Astrocyte (in vitro differentiated cells and primary cell): ENCODE measurements around the gene BLOC1S3. TPM values are rescaled to one million over a fixed set of nuclear protein-coding genes. Genes with fewer than 3 reads are reported as not detected.

Experiments
- DNase-seq: peaks from one replicate; pipeline ENCODE4 v3.0.0-alpha.2; 2010; ENCODE audit warnings: low read depth
- FAIRE-seq: peaks from 2 replicates; lab custom pipeline; 2011; peaks lifted over from hg19 to GRCh38; lab: Jason Lieb, UNC
- H2AFZ ChIP-seq: 2 replicates; pipeline ENCODE4 v1.6.0; 2012; ENCODE audit warnings: low read depth, low read length, inconsistent platforms
- H3K27ac ChIP-seq: 2 replicates; pipeline ENCODE4 v1.5.1; 2011; ENCODE audit warnings: low read depth, low read length, inconsistent platforms
- H3K27me3 ChIP-seq: 2 replicates; pipeline ENCODE4 v1.6.0; 2011; ENCODE audit warnings: low read length, inconsistent platforms; ENCODE audit not compliant: insufficient read depth
- H3K36me3 ChIP-seq: 2 replicates; pipeline ENCODE4 v1.5.1; 2011; ENCODE audit warnings: low read length, inconsistent platforms; ENCODE audit not compliant: insufficient read depth
- H3K4me1 ChIP-seq: 2 replicates; pipeline ENCODE4 v1.5.1; 2011; ENCODE audit warnings: low read length, inconsistent platforms; ENCODE audit not compliant: insufficient read depth
- H3K4me2 ChIP-seq: 2 replicates; pipeline ENCODE4 v1.6.0; 2012; ENCODE audit warnings: low read length, inconsistent platforms
- H3K4me3 ChIP-seq: 2 replicates; pipeline ENCODE4 v1.5.1; 2011; ENCODE audit warnings: low read depth, mild to moderate bottlenecking, low read length, inconsistent platforms; ENCODE audit not compliant: insufficient read depth
- H3K79me2 ChIP-seq: 2 replicates; pipeline ENCODE4 v1.6.0; 2012; ENCODE audit warnings: mild to moderate bottlenecking, low read length, inconsistent platforms; ENCODE audit not compliant: insufficient read depth
- H3K9ac ChIP-seq: 2 replicates; pipeline ENCODE4 v1.6.0; 2012; ENCODE audit warnings: mild to moderate bottlenecking, low read length, inconsistent platforms
- H3K9me3 ChIP-seq: 2 replicates; pipeline ENCODE4 v1.5.1; 2012; ENCODE audit warnings: low read depth, mild to moderate bottlenecking, low read length, inconsistent platforms; ENCODE audit not compliant: insufficient read depth
- H4K20me1 ChIP-seq: 2 replicates; pipeline ENCODE4 v1.6.0; 2012; ENCODE audit warnings: low read length, inconsistent platforms; ENCODE audit not compliant: insufficient read depth
- H3K27ac Mint-ChIP-seq: one replicate; pipeline ENCODE4 v1.8.0; 2021; ENCODE audit warnings: mild to moderate bottlenecking, mixed read lengths; ENCODE audit not compliant: unreplicated experiment
- H3K27me3 Mint-ChIP-seq: one replicate; pipeline ENCODE4 v1.8.0; 2021; ENCODE audit warnings: low read depth, mixed read lengths; ENCODE audit not compliant: unreplicated experiment
- H3K36me3 Mint-ChIP-seq: one replicate; pipeline ENCODE4 v1.8.0; 2021; ENCODE audit warnings: low read depth, mixed read lengths; ENCODE audit not compliant: unreplicated experiment
- H3K4me1 Mint-ChIP-seq: one replicate; pipeline ENCODE4 v1.8.0; 2021; ENCODE audit warnings: low read depth, mixed read lengths; ENCODE audit not compliant: unreplicated experiment
- H3K4me3 Mint-ChIP-seq: one replicate; pipeline ENCODE4 v1.8.0; 2021; ENCODE audit warnings: mild to moderate bottlenecking, moderate library complexity, mixed read lengths; ENCODE audit not compliant: unreplicated experiment
- H3K9me3 Mint-ChIP-seq: one replicate; pipeline ENCODE4 v1.8.0; 2021; ENCODE audit warnings: mild to moderate bottlenecking, mixed read lengths; ENCODE audit not compliant: unreplicated experiment
- CTCF ChIP-seq: IDR thresholded peaks from 2 replicates; pipeline ENCODE4 v1.5.1; 2011; ENCODE audit warnings: low read depth, mild to moderate bottlenecking, inconsistent platforms, low read length, moderate library complexity; ENCODE audit not compliant: insufficient read depth
- EZH2 ChIP-seq: IDR thresholded peaks from 2 replicates; pipeline ENCODE4 v1.6.1; 2012; ENCODE audit warnings: mild to moderate bottlenecking, low read length, inconsistent platforms; ENCODE audit not compliant: insufficient read depth
- total RNA-seq: library from RNA; stranded (reverse); gene quantifications from 2 replicates; pipeline ENCODE4 v1.2.1, GENCODE V29; 2021

BLOC1S3 gene
- total RNA-seq, 1 donor from 2014 or later, result 14.5 TPM

GRCh38 chr19:45206328-45206727, 27.7 kb downstream of the BLOC1S3 start:
- H3K4me3 Mint-ChIP-seq, result no peak overlapping the region
- no peaks in the 10 kb centered on the region for H3K9me3 ChIP-seq
- H3K4me1 Mint-ChIP-seq, result no peaks in the 10 kb centered on the region
- no peak for DNase-seq
- H3K27me3 ChIP-seq, result no peaks in the 10 kb centered on the region
- FAIRE-seq, result no peak
- no peaks in the 10 kb centered on the region for H3K79me2 ChIP-seq
- TF ChIP-seq EZH2 (no peak), CTCF (no peak)
- H3K9ac ChIP-seq, result no peak overlapping the region
- no peaks in the 10 kb centered on the region for H3K36me3 Mint-ChIP-seq
- H3K36me3 ChIP-seq, result no peaks in the 10 kb centered on the region
- H3K4me2 ChIP-seq, result no peak overlapping the region
- H3K27ac Mint-ChIP-seq, result no peak overlapping the region
- H3K27me3 Mint-ChIP-seq, result peaks cover 4% of the 10 kb centered on the region
- no peaks in the 10 kb centered on the region for H3K9me3 Mint-ChIP-seq
- no peak overlapping the region for H3K27ac ChIP-seq
- H3K4me3 ChIP-seq, result no peak overlapping the region
- no peaks in the 10 kb centered on the region for H3K4me1 ChIP-seq
- no peak overlapping the region for H2AFZ ChIP-seq
- H4K20me1 ChIP-seq, result no peaks in the 10 kb centered on the region

- H3K4me3 Mint-ChIP-seq, result no peak overlapping the region
- no peak overlapping the region for H3K27ac Mint-ChIP-seq
- H3K36me3 Mint-ChIP-seq, result peaks cover 2% of the 10 kb centered on the region
- TF ChIP-seq CTCF (no peak), EZH2 (no peak)
- peaks cover 17% of the 10 kb centered on the region for H3K27me3 ChIP-seq
- FAIRE-seq, result no peak
- no peaks in the 10 kb centered on the region for H3K4me1 ChIP-seq
- H3K9ac ChIP-seq, result no peak overlapping the region
- no peaks in the 10 kb centered on the region for H3K9me3 Mint-ChIP-seq
- no peak overlapping the region for H2AFZ ChIP-seq
- peaks cover 5% of the 10 kb centered on the region for H3K4me1 Mint-ChIP-seq
- H3K27me3 Mint-ChIP-seq, result peaks cover 19% of the 10 kb centered on the region
- H3K9me3 ChIP-seq, result no peaks in the 10 kb centered on the region
- no peak overlapping the region for H3K4me3 ChIP-seq
- H3K79me2 ChIP-seq, result no peaks in the 10 kb centered on the region
- no peak overlapping the region for H3K4me2 ChIP-seq
- no peak for DNase-seq
- H3K36me3 ChIP-seq, result no peaks in the 10 kb centered on the region
- H4K20me1 ChIP-seq, result no peaks in the 10 kb centered on the region
- no peak overlapping the region for H3K27ac ChIP-seq
Observed at GRCh38 chr19:45211751-45212381, 33.3 kb downstream of the BLOC1S3 start.

GRCh38 chr19:45213031-45213430, 34.4 kb downstream of the BLOC1S3 start:
- no peak overlapping the region for H3K4me3 ChIP-seq
- no peaks in the 10 kb centered on the region for H3K9me3 ChIP-seq
- H3K79me2 ChIP-seq, result no peaks in the 10 kb centered on the region
- no peak overlapping the region for H3K27ac ChIP-seq
- no peak overlapping the region for H3K4me2 ChIP-seq
- H3K9me3 Mint-ChIP-seq, result no peaks in the 10 kb centered on the region
- DNase-seq, result no peak
- no peak overlapping the region for H3K4me3 Mint-ChIP-seq
- H3K4me1 ChIP-seq, result no peaks in the 10 kb centered on the region
- no peak for FAIRE-seq
- H4K20me1 ChIP-seq, result no peaks in the 10 kb centered on the region
- TF ChIP-seq EZH2, result no peak
- TF ChIP-seq CTCF, result no peak
- H3K27me3 Mint-ChIP-seq, result peaks cover 27% of the 10 kb centered on the region
- peaks cover 28% of the 10 kb centered on the region for H3K27me3 ChIP-seq
- H3K36me3 ChIP-seq, result no peaks in the 10 kb centered on the region
- peaks cover 2% of the 10 kb centered on the region for H3K36me3 Mint-ChIP-seq
- H2AFZ ChIP-seq, result no peak overlapping the region
- peaks cover 7% of the 10 kb centered on the region for H3K4me1 Mint-ChIP-seq
- H3K27ac Mint-ChIP-seq, result no peak overlapping the region
- no peak overlapping the region for H3K9ac ChIP-seq
